HCT116 (cell line): ENCODE measurements around the gene MYEOV. TPM values are rescaled to one million over a fixed set of nuclear protein-coding genes. Genes with fewer than 3 reads are reported as not detected.
A peak's percentile ranks its signal among the peaks of the same experiment; 100 is the strongest.

Experiments used
- ATAC-seq: fragments of 200-7000 bp; cut with Tn5 transposase; 2 replicates; pipeline ENCODE4 v1.9.1; 2020; ENCODE audit warnings: mild to moderate bottlenecking, moderate library complexity
- BruUV-seq: library from RNA; stranded (reverse); fragments of 400-500 nt; replicated peaks from 2 replicates; lab custom pipeline; 2021; lab: Mats Ljungman, UMichigan
- CTCF ChIA-PET: fragments of 300-600 bp; sonication (Branson Sonifier 250); formaldehyde crosslinking; loops from one replicate; lab custom pipeline; 2021; ENCODE audit warnings: antibody characterized with exemption; lab: Charles Lee
- POLR2A ChIA-PET: fragments of 300-600, 350-600 bp; sonication (Branson Sonifier 250); formaldehyde crosslinking; loops from one replicate; lab custom pipeline; 2021; ENCODE audit warnings: antibody characterized with exemption; lab: Charles Lee
- RAD21 ChIA-PET, 2 experiments: fragments of 300-600 bp; sonication (Branson Sonifier 250); formaldehyde crosslinking; loops; one replicate each; lab custom pipeline; 2023; ENCODE audit warnings: low total read pairs in 2 of 2; ENCODE audit not compliant: uncharacterized antibody in 2 of 2, unreplicated experiment in 2 of 2, low non-redundant PET in 1 of 2; lab: Charles Lee
- DNase-seq: peaks from one replicate; pipeline ENCODE4 v3.0.0-alpha.2; 2010; ENCODE audit warnings: low read depth, low spot score
- H2AFZ ChIP-seq: fragments of 200-600 bp; shearing (Covaris generic), sonication (generic); 2 replicates; pipeline ENCODE4 v1.6.1; 2017; ENCODE audit warnings: low read depth, mixed run types, mixed read lengths, antibody characterized with exemption, low read length; ENCODE audit not compliant: poor library complexity, severe bottlenecking
- H3K27ac ChIP-seq: 2 replicates; pipeline ENCODE4 v1.5.1; 2012; ENCODE audit warnings: low read depth, low read length
- H3K27me3 ChIP-seq: fragments of 200-600 bp; sonication (generic); 2 replicates; pipeline ENCODE4 v1.6.1; 2016; ENCODE audit warnings: mixed run types, low read length, mixed read lengths; ENCODE audit not compliant: insufficient read depth
- H3K36me3 ChIP-seq, 2 experiments: fragments of 200-500 bp in 1 of 2; fragments of 200-600 bp in 1 of 2; sonication (Bioruptor generic) in 1 of 2; sonication (generic) in 1 of 2; 2 replicates each; pipeline versions ENCODE4 v1.5.1 to v1.6.1; 2014 to 2016; ENCODE audit warnings: low read length in 2 of 2, inconsistent platforms in 1 of 2, mixed read lengths in 1 of 2, mixed run types in 1 of 2; ENCODE audit not compliant: insufficient read depth in 2 of 2, control insufficient read depth in 1 of 2
- H3K4me1 ChIP-seq, 2 experiments: fragments of 200-600 bp in 1 of 2; sonication (generic) in 1 of 2; 2 replicates each; pipeline versions ENCODE4 v1.5.1 to v1.6.1; 2012 to 2017; ENCODE audit warnings: low read length in 2 of 2, inconsistent platforms in 1 of 2, mild to moderate bottlenecking in 1 of 2, mixed read lengths in 1 of 2, mixed run types in 1 of 2, moderate library complexity in 1 of 2; ENCODE audit not compliant: insufficient read depth in 2 of 2, control insufficient read depth in 1 of 2
- H3K4me2 ChIP-seq: fragments of 200-600 bp; sonication (generic); 2 replicates; pipeline ENCODE4 v1.6.1; 2017; ENCODE audit warnings: mixed run types, low read length, mixed read lengths
- H3K4me3 ChIP-seq, 2 experiments: fragments of 200-600 bp in 1 of 2; sonication (generic) in 1 of 2; replicated peaks in 1 of 2; 2 replicates each; pipeline ENCODE4 v1.5.1; 2011 to 2016; ENCODE audit warnings: low read length in 2 of 2, control low read depth in 1 of 2, low read depth in 1 of 2, mild to moderate bottlenecking in 1 of 2, mixed read lengths in 1 of 2, mixed run types in 1 of 2
- H3K79me2 ChIP-seq: fragments of 200-600 bp; sonication (generic); 2 replicates; pipeline ENCODE4 v1.6.1; 2017; ENCODE audit warnings: mild to moderate bottlenecking, mixed run types, low read length, moderate library complexity, mixed read lengths; ENCODE audit not compliant: insufficient read depth
- H3K9ac ChIP-seq: fragments of 200-600 bp; sonication (generic); 2 replicates; pipeline ENCODE4 v1.6.1; 2016; ENCODE audit warnings: low read length, mixed read lengths
- H3K9me2 ChIP-seq: fragments of 200-600 bp; sonication (generic), shearing (Covaris generic); 2 replicates; pipeline ENCODE4 v1.6.1; 2017; ENCODE audit warnings: mixed run types, mild to moderate bottlenecking, moderate library complexity; ENCODE audit not compliant: insufficient read depth
- H3K9me3 ChIP-seq, 2 experiments: fragments of 200-500 bp in 1 of 2; fragments of 200-600 bp in 1 of 2; sonication (Bioruptor generic) in 1 of 2; sonication (generic) in 1 of 2; 2 replicates each; pipeline ENCODE4 v1.6.1; 2014 to 2017; ENCODE audit warnings: low read length in 2 of 2, mixed read lengths in 2 of 2, inconsistent platforms in 1 of 2, low read depth in 1 of 2, mild to moderate bottlenecking in 1 of 2, mixed run types in 1 of 2, moderate library complexity in 1 of 2; ENCODE audit not compliant: control insufficient read depth in 1 of 2, insufficient read depth in 1 of 2
- H4K20me1 ChIP-seq: fragments of 200-600 bp; sonication (generic), shearing (Covaris generic); 2 replicates; pipeline ENCODE4 v1.6.1; 2017; ENCODE audit warnings: mixed run types, mild to moderate bottlenecking, moderate library complexity; ENCODE audit not compliant: insufficient read depth
- CEBPB ChIP-seq: IDR thresholded peaks from 2 replicates; pipeline ENCODE4 v1.6.1; 2012; ENCODE audit warnings: low read depth
- EGR1 ChIP-seq: IDR thresholded peaks from 2 replicates; pipeline ENCODE4 v1.6.1; 2012; ENCODE audit warnings: low read depth
- ELF1 ChIP-seq: IDR thresholded peaks from 2 replicates; pipeline ENCODE4 v1.6.1; 2012; ENCODE audit warnings: low read depth, borderline replicate concordance
- EZH2 ChIP-seq: fragments of 200-600 bp; sonication (generic); IDR thresholded peaks from 2 replicates; pipeline ENCODE4 v1.6.1; 2017; ENCODE audit warnings: antibody characterized with exemption, mixed run types
- EZH2phosphoT487 ChIP-seq: fragments of 200-600 bp; IDR thresholded peaks from 2 replicates; pipeline ENCODE4 v1.6.1; 2018; ENCODE audit warnings: antibody characterized with exemption, borderline replicate concordance
- JUND ChIP-seq: IDR thresholded peaks from 2 replicates; pipeline ENCODE4 v1.6.1; 2012
- POLR2AphosphoS5 ChIP-seq: IDR thresholded peaks from 2 replicates; pipeline ENCODE4 v1.6.1; 2011; ENCODE audit warnings: mild to moderate bottlenecking, low read depth, low read length, moderate library complexity
- RAD21 ChIP-seq: IDR thresholded peaks from 2 replicates; pipeline ENCODE4 v1.6.1; 2012; ENCODE audit warnings: low read depth, mild to moderate bottlenecking
- SRF ChIP-seq: IDR thresholded peaks from 2 replicates; pipeline ENCODE4 v1.6.1; 2012; ENCODE audit warnings: low read depth
- TCF7L2 ChIP-seq: IDR thresholded peaks from 2 replicates; pipeline ENCODE4 v1.7.0; 2011; ENCODE audit warnings: borderline replicate concordance, inconsistent platforms; ENCODE audit not compliant: insufficient read depth, insufficient read length; ENCODE audit errors: extremely low read depth
- ZFX ChIP-seq: fragments of 450-650 bp; IDR thresholded peaks from 2 replicates; pipeline ENCODE4 v1.6.1; 2017
- ZNF274 ChIP-seq: fragments of 200-500 bp; sonication (Bioruptor generic); IDR thresholded peaks from 2 replicates; pipeline ENCODE4 v1.6.1; 2014; ENCODE audit warnings: mild to moderate bottlenecking, low read depth, low read length, inconsistent platforms
- intact Hi-C: fragments of 100-400 bp; cut with micrococcal nuclease; formaldehyde crosslinking; loops from 2 replicates; pipeline ENCODE4 v1.10.0; 2022
- total RNA-seq: library from RNA; stranded (reverse); gene quantifications from one replicate; pipeline ENCODE4 v1.2.1, GENCODE V29; 2021; ENCODE audit not compliant: unreplicated experiment
- TF ChIP-seq, protein P1 (sequence below): IDR thresholded peaks from 2 replicates; pipeline ENCODE4 v1.6.1; 2012; ENCODE audit warnings: low read depth
- TF ChIP-seq, protein P2 (sequence below): IDR thresholded peaks from 2 replicates; pipeline ENCODE4 v1.6.1; 2011; ENCODE audit warnings: mild to moderate bottlenecking, low read length, moderate library complexity; ENCODE audit not compliant: insufficient replicate concordance; ENCODE audit errors: extremely low read depth
- TF ChIP-seq, protein P3 (sequence below): IDR thresholded peaks from 2 replicates; pipeline ENCODE4 v1.6.1; 2012
- TF ChIP-seq, protein P4 (sequence below): IDR thresholded peaks from 2 replicates; pipeline ENCODE4 v1.6.1; 2012
- TF ChIP-seq, protein P5 (sequence below), 3 experiments: fragments of 200-600 bp in 1 of 3; sonication (generic) in 1 of 3; IDR thresholded peaks in 2 of 3; conservative IDR thresholded peaks in 1 of 3; 2 replicates each; pipeline ENCODE4 v1.5.1; 2012 to 2017; ENCODE audit warnings: low read depth in 2 of 3, low read length in 2 of 3, antibody characterized with exemption in 1 of 3, borderline replicate concordance in 1 of 3, control low read depth in 1 of 3, mild to moderate bottlenecking in 1 of 3, mixed read lengths in 1 of 3, mixed run types in 1 of 3, moderate library complexity in 1 of 3; ENCODE audit not compliant: insufficient read depth in 1 of 3

Gene MYEOV
- total RNA-seq, 1 experiment from 2014 or later: 135 TPM

DNA sequence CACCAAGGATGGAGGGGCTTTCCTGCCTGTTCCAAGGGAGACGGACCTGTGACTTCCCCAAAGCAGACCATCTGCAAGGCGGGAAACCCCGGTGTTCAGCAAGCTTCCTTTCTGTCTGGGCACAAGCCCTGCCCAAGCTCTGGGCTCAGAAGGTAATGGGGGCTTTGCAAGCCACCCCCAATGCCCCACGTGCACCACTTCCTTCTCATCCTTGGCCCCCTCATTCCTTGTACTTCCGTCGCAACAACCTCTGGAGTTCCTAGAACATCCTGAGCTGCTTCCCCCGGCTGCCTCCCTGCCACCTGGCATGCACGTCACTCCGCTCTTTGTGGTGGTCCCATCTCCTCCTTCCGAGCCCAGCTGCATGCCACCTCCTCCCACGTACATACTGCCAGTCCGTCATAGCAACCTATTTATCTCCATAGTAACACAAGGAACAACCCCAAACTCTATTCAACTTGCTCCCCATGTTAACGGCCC is 3.9 kb downstream of the MYEOV start:
- POLR2A ChIA-PET: interaction anchor here (0.9 to 3.1 kb wide), 6 partner anchors 31 to 347 kb away, joined by 4 to 15 read pairs (median 6); no protein-coding TSS in a partner anchor
- no peak overlapping the region for H2AFZ ChIP-seq
- intact Hi-C loops: loop anchor here (1.0 to 10.0 kb wide), 5 partner anchors 144 to 377 kb away; partner anchors contain the start of gene LTO1
- H3K9me3 ChIP-seq: no peaks in the 10 kb centered on the region
- peak overlapping the region; percentile 99 for H3K27ac ChIP-seq
- RAD21 ChIA-PET: interaction anchor here (0.6 to 1.2 kb wide), 2 partner anchors 175 to 386 kb away, joined by 3 to 4 read pairs; no protein-coding TSS in a partner anchor
- peaks cover 80% of the 10 kb centered on the region for H3K79me2 ChIP-seq
- TF ChIP-seq, protein P1, sequence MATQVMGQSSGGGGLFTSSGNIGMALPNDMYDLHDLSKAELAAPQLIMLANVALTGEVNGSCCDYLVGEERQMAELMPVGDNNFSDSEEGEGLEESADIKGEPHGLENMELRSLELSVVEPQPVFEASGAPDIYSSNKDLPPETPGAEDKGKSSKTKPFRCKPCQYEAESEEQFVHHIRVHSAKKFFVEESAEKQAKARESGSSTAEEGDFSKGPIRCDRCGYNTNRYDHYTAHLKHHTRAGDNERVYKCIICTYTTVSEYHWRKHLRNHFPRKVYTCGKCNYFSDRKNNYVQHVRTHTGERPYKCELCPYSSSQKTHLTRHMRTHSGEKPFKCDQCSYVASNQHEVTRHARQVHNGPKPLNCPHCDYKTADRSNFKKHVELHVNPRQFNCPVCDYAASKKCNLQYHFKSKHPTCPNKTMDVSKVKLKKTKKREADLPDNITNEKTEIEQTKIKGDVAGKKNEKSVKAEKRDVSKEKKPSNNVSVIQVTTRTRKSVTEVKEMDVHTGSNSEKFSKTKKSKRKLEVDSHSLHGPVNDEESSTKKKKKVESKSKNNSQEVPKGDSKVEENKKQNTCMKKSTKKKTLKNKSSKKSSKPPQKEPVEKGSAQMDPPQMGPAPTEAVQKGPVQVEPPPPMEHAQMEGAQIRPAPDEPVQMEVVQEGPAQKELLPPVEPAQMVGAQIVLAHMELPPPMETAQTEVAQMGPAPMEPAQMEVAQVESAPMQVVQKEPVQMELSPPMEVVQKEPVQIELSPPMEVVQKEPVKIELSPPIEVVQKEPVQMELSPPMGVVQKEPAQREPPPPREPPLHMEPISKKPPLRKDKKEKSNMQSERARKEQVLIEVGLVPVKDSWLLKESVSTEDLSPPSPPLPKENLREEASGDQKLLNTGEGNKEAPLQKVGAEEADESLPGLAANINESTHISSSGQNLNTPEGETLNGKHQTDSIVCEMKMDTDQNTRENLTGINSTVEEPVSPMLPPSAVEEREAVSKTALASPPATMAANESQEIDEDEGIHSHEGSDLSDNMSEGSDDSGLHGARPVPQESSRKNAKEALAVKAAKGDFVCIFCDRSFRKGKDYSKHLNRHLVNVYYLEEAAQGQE: no peak
- TF ChIP-seq EZH2: no peak
- TF ChIP-seq POLR2AphosphoS5: no peak
- no peak for TF ChIP-seq EGR1
- no peak for TF ChIP-seq RAD21
- TF ChIP-seq CEBPB: no peak
- TF ChIP-seq, protein P2, sequence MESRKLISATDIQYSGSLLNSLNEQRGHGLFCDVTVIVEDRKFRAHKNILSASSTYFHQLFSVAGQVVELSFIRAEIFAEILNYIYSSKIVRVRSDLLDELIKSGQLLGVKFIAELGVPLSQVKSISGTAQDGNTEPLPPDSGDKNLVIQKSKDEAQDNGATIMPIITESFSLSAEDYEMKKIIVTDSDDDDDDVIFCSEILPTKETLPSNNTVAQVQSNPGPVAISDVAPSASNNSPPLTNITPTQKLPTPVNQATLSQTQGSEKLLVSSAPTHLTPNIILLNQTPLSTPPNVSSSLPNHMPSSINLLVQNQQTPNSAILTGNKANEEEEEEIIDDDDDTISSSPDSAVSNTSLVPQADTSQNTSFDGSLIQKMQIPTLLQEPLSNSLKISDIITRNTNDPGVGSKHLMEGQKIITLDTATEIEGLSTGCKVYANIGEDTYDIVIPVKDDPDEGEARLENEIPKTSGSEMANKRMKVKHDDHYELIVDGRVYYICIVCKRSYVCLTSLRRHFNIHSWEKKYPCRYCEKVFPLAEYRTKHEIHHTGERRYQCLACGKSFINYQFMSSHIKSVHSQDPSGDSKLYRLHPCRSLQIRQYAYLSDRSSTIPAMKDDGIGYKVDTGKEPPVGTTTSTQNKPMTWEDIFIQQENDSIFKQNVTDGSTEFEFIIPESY: no peak
- no peak for TF ChIP-seq ELF1
- no peak for TF ChIP-seq ZNF274
- no peak for TF ChIP-seq TCF7L2
- TF ChIP-seq EZH2phosphoT487: no peak
- TF ChIP-seq JUND: no peak
- TF ChIP-seq, protein P3, sequence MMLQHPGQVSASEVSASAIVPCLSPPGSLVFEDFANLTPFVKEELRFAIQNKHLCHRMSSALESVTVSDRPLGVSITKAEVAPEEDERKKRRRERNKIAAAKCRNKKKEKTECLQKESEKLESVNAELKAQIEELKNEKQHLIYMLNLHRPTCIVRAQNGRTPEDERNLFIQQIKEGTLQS: no peak
- TF ChIP-seq, protein P4, sequence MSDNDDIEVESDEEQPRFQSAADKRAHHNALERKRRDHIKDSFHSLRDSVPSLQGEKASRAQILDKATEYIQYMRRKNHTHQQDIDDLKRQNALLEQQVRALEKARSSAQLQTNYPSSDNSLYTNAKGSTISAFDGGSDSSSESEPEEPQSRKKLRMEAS: no peak
- TF ChIP-seq, protein P5, sequence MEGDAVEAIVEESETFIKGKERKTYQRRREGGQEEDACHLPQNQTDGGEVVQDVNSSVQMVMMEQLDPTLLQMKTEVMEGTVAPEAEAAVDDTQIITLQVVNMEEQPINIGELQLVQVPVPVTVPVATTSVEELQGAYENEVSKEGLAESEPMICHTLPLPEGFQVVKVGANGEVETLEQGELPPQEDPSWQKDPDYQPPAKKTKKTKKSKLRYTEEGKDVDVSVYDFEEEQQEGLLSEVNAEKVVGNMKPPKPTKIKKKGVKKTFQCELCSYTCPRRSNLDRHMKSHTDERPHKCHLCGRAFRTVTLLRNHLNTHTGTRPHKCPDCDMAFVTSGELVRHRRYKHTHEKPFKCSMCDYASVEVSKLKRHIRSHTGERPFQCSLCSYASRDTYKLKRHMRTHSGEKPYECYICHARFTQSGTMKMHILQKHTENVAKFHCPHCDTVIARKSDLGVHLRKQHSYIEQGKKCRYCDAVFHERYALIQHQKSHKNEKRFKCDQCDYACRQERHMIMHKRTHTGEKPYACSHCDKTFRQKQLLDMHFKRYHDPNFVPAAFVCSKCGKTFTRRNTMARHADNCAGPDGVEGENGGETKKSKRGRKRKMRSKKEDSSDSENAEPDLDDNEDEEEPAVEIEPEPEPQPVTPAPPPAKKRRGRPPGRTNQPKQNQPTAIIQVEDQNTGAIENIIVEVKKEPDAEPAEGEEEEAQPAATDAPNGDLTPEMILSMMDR (IDR thresholded peaks at IDR 0.05 in 2 of 3, conservative IDR thresholded peaks at IDR 0.05 in 1 of 3; ENCODE audit: borderline replicate concordance in 1 of 3, insufficient read depth in 1 of 3, low read depth in 2 of 3, low read length in 2 of 3): no peak
- no peak for TF ChIP-seq ZFX
- no peak for TF ChIP-seq SRF
- CTCF ChIA-PET: interaction anchor here (1.0 to 2.1 kb wide), 4 partner anchors 166 to 386 kb away, joined by 3 to 10 read pairs (median 4); no protein-coding TSS in a partner anchor
- peak overlapping the region; percentile 95 for H3K4me2 ChIP-seq
- H3K4me3 ChIP-seq: peak overlapping the region; percentile 24 to 97
- peaks cover 77 to 88% of the 10 kb centered on the region in 2 experiments for H3K4me1 ChIP-seq
- peaks cover 0 to 10% of the 10 kb centered on the region in 2 experiments; a peak in 1 of 4 replicates for H3K36me3 ChIP-seq
- no peaks in the 10 kb centered on the region for H3K9me2 ChIP-seq
- H4K20me1 ChIP-seq: no peaks in the 10 kb centered on the region
- H3K27me3 ChIP-seq: no peaks in the 10 kb centered on the region
- no peak for ATAC-seq
- H3K9ac ChIP-seq: peak overlapping the region; percentile 98
- DNase-seq: no peak
- BruUV-seq: TSS peak; percentile 34
